ENCODE measurements around the gene WNT3A. TPM values are rescaled to one million over a fixed set of nuclear protein-coding genes. Genes with fewer than 3 reads are reported as not detected.

Gene WNT3A
- total and polyA plus RNA-seq, 9 of the 15 experiments (the other 6 are each of a cell fraction or from before 2014, with no cell fraction given), result not detected

DNA sequence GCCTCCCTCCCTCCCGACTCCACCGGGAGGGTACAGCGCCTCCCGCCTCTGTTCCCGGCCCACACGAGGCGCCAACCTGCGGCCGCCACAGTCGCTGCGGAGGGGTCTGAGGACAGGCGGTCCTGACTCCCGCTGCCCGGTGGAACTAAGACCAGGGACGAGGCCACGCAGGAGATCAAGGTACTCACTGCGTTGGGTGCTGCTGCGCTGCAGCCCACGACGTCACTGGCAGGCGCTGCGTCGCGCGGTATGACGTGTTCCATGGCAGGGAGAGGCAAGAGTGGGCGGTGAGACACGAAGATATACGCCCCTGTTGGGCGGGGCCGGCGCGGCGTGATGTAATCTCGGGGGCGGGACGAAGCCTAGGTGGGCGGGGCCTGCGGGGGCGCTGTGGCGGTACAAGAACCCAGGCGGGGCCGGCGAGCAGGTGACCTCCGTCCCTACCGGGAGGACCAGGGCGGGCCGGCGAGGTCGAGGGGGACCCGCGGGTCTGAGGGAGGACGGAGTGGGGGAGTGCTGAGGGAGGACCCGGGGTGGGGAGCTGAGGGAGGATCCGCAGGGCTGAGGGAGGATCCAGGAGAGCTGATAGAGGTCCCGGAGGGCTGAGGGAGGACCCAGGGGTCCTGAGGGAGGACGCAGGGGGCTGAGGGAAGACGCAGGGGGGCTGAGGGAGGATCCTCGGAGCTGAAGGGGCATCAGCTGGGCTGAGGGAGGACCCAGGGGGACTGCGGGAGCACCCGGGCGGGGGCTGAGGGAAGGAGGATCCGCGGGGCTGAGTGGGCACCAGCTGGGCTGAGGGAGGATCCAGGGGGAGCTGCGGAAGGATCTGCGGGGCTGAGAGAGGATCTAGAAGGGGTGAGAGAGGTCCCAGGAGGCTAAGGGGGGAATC, 102.5 kb downstream of the WNT3A start, which contains the start of gene MRPL55 (continued):
- TF ChIP-seq GABPB1 (CRISPR knock-in tag; IDR thresholded peaks at IDR 0.05) (peak; percentile 67), ZNF444 (CRISPR knock-in tag; IDR thresholded peaks at IDR 0.05) (no peak), ASH1L (IDR thresholded peaks at IDR 0.05; ENCODE audit: borderline replicate concordance, low read depth, partially characterized antibody) (no peak), PHF21A (IDR thresholded peaks at IDR 0.05; ENCODE audit: borderline replicate concordance, low read depth) (0 out of 2 replicates have a peak, but pooled peaks have one; percentile 45)
- TF ChIP-seq, protein P1, sequence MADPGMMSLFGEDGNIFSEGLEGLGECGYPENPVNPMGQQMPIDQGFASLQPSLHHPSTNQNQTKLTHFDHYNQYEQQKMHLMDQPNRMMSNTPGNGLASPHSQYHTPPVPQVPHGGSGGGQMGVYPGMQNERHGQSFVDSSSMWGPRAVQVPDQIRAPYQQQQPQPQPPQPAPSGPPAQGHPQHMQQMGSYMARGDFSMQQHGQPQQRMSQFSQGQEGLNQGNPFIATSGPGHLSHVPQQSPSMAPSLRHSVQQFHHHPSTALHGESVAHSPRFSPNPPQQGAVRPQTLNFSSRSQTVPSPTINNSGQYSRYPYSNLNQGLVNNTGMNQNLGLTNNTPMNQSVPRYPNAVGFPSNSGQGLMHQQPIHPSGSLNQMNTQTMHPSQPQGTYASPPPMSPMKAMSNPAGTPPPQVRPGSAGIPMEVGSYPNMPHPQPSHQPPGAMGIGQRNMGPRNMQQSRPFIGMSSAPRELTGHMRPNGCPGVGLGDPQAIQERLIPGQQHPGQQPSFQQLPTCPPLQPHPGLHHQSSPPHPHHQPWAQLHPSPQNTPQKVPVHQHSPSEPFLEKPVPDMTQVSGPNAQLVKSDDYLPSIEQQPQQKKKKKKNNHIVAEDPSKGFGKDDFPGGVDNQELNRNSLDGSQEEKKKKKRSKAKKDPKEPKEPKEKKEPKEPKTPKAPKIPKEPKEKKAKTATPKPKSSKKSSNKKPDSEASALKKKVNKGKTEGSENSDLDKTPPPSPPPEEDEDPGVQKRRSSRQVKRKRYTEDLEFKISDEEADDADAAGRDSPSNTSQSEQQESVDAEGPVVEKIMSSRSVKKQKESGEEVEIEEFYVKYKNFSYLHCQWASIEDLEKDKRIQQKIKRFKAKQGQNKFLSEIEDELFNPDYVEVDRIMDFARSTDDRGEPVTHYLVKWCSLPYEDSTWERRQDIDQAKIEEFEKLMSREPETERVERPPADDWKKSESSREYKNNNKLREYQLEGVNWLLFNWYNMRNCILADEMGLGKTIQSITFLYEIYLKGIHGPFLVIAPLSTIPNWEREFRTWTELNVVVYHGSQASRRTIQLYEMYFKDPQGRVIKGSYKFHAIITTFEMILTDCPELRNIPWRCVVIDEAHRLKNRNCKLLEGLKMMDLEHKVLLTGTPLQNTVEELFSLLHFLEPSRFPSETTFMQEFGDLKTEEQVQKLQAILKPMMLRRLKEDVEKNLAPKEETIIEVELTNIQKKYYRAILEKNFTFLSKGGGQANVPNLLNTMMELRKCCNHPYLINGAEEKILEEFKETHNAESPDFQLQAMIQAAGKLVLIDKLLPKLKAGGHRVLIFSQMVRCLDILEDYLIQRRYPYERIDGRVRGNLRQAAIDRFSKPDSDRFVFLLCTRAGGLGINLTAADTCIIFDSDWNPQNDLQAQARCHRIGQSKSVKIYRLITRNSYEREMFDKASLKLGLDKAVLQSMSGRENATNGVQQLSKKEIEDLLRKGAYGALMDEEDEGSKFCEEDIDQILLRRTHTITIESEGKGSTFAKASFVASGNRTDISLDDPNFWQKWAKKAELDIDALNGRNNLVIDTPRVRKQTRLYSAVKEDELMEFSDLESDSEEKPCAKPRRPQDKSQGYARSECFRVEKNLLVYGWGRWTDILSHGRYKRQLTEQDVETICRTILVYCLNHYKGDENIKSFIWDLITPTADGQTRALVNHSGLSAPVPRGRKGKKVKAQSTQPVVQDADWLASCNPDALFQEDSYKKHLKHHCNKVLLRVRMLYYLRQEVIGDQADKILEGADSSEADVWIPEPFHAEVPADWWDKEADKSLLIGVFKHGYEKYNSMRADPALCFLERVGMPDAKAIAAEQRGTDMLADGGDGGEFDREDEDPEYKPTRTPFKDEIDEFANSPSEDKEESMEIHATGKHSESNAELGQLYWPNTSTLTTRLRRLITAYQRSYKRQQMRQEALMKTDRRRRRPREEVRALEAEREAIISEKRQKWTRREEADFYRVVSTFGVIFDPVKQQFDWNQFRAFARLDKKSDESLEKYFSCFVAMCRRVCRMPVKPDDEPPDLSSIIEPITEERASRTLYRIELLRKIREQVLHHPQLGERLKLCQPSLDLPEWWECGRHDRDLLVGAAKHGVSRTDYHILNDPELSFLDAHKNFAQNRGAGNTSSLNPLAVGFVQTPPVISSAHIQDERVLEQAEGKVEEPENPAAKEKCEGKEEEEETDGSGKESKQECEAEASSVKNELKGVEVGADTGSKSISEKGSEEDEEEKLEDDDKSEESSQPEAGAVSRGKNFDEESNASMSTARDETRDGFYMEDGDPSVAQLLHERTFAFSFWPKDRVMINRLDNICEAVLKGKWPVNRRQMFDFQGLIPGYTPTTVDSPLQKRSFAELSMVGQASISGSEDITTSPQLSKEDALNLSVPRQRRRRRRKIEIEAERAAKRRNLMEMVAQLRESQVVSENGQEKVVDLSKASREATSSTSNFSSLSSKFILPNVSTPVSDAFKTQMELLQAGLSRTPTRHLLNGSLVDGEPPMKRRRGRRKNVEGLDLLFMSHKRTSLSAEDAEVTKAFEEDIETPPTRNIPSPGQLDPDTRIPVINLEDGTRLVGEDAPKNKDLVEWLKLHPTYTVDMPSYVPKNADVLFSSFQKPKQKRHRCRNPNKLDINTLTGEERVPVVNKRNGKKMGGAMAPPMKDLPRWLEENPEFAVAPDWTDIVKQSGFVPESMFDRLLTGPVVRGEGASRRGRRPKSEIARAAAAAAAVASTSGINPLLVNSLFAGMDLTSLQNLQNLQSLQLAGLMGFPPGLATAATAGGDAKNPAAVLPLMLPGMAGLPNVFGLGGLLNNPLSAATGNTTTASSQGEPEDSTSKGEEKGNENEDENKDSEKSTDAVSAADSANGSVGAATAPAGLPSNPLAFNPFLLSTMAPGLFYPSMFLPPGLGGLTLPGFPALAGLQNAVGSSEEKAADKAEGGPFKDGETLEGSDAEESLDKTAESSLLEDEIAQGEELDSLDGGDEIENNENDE (IDR thresholded peaks at IDR 0.05; ENCODE audit: low read depth, low read length), result no peak
- TF ChIP-seq, protein P2, sequence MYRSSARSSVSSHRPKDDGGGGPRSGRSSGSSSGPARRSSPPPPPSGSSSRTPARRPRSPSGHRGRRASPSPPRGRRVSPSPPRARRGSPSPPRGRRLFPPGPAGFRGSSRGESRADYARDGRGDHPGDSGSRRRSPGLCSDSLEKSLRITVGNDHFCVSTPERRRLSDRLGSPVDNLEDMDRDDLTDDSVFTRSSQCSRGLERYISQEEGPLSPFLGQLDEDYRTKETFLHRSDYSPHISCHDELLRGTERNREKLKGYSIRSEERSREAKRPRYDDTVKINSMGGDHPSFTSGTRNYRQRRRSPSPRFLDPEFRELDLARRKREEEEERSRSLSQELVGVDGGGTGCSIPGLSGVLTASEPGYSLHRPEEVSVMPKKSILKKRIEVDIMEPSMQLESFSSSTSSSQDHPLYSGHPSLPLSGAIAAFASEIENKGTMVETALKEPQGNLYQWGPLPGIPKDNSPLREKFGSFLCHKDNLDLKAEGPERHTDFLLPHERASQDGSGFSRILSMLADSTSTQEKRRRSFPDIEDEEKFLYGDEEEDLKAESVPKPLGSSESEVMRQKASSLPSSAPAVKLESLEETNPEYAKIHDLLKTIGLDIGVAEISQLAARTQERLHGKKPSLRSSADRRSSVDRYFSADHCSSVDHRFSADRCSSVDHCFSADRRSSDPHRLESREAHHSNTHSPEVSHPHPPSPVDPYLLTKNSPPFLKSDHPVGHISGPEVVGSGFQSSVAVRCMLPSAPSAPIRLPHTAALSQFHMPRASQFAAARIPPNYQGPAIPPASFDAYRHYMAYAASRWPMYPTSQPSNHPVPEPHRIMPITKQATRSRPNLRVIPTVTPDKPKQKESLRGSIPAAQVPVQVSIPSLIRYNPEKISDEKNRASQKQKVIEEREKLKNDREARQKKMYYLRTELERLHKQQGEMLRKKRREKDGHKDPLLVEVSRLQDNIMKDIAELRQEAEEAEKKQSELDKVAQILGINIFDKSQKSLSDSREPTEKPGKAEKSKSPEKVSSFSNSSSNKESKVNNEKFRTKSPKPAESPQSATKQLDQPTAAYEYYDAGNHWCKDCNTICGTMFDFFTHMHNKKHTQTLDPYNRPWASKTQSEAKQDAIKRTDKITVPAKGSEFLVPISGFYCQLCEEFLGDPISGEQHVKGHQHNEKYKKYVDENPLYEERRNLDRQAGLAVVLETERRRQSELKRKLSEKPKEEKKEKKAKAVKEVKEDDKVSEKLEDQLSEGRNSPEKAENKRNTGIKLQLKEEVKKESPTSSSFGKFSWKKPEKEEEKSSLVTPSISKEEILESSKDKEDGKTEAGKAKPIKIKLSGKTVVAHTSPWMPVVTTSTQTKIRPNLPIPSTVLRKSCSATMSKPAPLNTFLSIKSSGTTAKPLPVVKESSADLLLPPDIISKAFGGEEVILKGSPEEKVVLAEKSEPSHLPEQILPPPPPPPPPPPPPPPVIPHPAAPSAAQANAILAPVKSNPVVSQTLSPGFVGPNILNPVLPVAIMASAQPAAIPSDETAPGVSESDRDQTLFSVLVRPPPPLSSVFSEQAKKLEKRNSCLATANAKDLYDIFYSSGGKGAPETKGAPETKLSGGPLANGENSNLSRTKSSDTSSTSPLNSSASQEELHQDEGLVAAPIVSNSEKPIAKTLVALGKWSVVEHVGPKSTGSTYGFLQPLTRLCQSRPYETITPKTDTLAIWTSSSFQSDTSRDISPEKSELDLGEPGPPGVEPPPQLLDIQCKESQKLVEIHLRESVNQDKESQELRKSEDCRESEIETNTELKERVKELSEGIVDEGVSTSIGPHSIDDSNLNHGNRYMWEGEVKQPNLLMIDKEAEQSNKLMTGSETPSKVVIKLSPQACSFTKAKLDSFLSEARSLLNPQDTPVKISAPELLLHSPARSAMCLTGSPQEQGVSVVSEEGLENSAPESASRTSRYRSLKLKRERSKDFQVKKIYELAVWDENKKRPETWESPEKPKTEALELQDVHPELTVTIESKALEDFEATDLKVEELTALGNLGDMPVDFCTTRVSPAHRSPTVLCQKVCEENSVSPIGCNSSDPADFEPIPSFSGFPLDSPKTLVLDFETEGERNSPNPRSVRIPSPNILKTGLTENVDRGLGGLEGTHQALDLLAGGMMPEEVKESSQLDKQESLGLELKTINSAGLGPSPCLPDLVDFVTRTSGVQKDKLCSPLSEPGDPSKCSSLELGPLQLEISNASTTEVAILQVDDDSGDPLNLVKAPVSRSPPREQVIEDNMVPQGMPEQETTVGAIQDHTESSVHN (IDR thresholded peaks at IDR 0.05; ENCODE audit: borderline replicate concordance in 1 of 2, low read depth in 1 of 2), result no peak
